Immature natural killer cell (primary cell): ENCODE data around the gene GFPT2. TPM values are rescaled to one million over a fixed set of nuclear protein-coding genes. Genes with fewer than 3 reads are reported as not detected.

ENCODE experiments used
- DNase-seq, 3 donors: peaks; one replicate each; pipeline ENCODE4 v3.0.0; 2022; ENCODE audit warnings: mixed read lengths in 1 of 3
- H3K27ac Mint-ChIP-seq, 6 donors: one replicate each; pipeline ENCODE4 v1.8.0; 2020; ENCODE audit warnings: mixed read lengths in 6 of 6, mild to moderate bottlenecking in 5 of 6, inconsistent platforms in 4 of 6, moderate library complexity in 3 of 6
- H3K27me3 Mint-ChIP-seq, 3 donors: one replicate each; pipeline ENCODE4 v1.8.0; 2020 to 2021; ENCODE audit warnings: low read depth in 3 of 3, mild to moderate bottlenecking in 3 of 3, mixed read lengths in 3 of 3, moderate library complexity in 3 of 3, inconsistent platforms in 1 of 3
- H3K36me3 Mint-ChIP-seq, 3 donors: one replicate each; pipeline ENCODE4 v1.8.0; 2020; ENCODE audit warnings: mixed read lengths in 3 of 3, inconsistent platforms in 2 of 3, mild to moderate bottlenecking in 2 of 3
- H3K4me1 Mint-ChIP-seq, 2 donors: one replicate each; pipeline ENCODE4 v1.8.0; 2020; ENCODE audit warnings: inconsistent platforms in 2 of 2, mild to moderate bottlenecking in 2 of 2, mixed read lengths in 2 of 2, moderate library complexity in 1 of 2
- H3K4me3 Mint-ChIP-seq, 5 donors: one replicate each; pipeline ENCODE4 v1.8.0; 2020; ENCODE audit warnings: mild to moderate bottlenecking in 5 of 5, mixed read lengths in 5 of 5, inconsistent platforms in 3 of 5, moderate library complexity in 3 of 5
- H3K9me3 Mint-ChIP-seq, 6 donors: one replicate each; pipeline ENCODE4 v1.8.0; 2020; ENCODE audit warnings: mild to moderate bottlenecking in 6 of 6, mixed read lengths in 6 of 6, inconsistent platforms in 4 of 6, moderate library complexity in 3 of 6
- polyA plus RNA-seq, 3 donors: library from polyadenylated mRNA; unstranded; fragments of 300-500 nt; fragmentation: Illumina TruSeq; gene quantifications; one replicate each; pipeline ENCODE4 v1.2.3, GENCODE V29; 2021

The GFPT2 gene
- polyA plus RNA-seq, result not detected

GRCh38 chr5:180353048-180353979 is at the start of gene GFPT2:
Gene GFPT2 (minus strand): TSS chr5:180353336. CDS start chr5:180353217, 119 bp downstream.
- peak within 1 kb of the TSS; percentile 73 to 83 (median 80) for H3K4me3 Mint-ChIP-seq
- peaks cover 0 to 3% (median 0%) of the 10 kb centered on the region in 6 donors for H3K9me3 Mint-ChIP-seq
- peak; percentile 78 to 83 (median 79) for DNase-seq
- peaks cover 6 to 9% of the 10 kb centered on the region in 2 donors for H3K4me1 Mint-ChIP-seq
- no peaks in the 10 kb centered on the region for H3K36me3 Mint-ChIP-seq
- H3K27me3 Mint-ChIP-seq, result peaks cover 13 to 18% (median 15%) of the 10 kb centered on the region in 3 donors
- peak within 1 kb of the TSS in 2 of 6 donors; percentile 24 to 46 for H3K27ac Mint-ChIP-seq

DNA sequence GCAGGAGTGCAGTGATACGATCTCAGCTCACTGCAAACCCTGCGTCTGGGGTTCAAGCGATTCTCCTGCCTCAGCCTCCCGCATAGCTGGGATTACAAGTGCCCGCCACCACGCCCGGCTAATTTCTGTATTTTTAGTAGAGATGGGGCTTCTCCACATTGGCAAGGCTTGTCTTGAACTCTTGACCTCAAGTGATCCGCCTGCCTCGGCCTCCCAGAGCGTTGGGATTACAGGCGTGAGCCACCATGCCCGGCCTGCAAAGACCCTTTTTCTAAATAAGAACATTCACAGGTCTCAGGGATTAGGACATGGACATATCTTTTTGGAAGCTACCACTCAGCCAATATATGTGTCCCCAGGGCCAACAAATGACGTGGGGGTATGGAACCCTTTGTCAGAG is 49.6 kb upstream of the GFPT2 start:
- Mint-ChIP-seq H3K9me3 (peaks cover 0 to 1% (median 0%) of the 10 kb centered on the region in 6 donors), H3K36me3 (no peaks in the 10 kb centered on the region), H3K4me3 (no peak overlapping the region), H3K4me1 (no peaks in the 10 kb centered on the region), H3K27me3 (peaks cover 0 to 12% (median 1%) of the 10 kb centered on the region in 3 donors), H3K27ac (no peak overlapping the region)
- no peak for DNase-seq

GRCh38 chr5:180401229-180401907 is 48.2 kb upstream of the GFPT2 start:
- H3K4me1 Mint-ChIP-seq, result no peaks in the 10 kb centered on the region
- H3K27me3 Mint-ChIP-seq, result peaks cover 0 to 10% (median 1%) of the 10 kb centered on the region in 3 donors
- H3K9me3 Mint-ChIP-seq, result peaks cover 0 to 1% (median 0%) of the 10 kb centered on the region in 6 donors
- no peak for DNase-seq
- no peak overlapping the region for H3K27ac Mint-ChIP-seq
- H3K36me3 Mint-ChIP-seq, result no peaks in the 10 kb centered on the region
- H3K4me3 Mint-ChIP-seq, result no peak overlapping the region

GRCh38 chr5:180400416-180400815 is 47.3 kb upstream of the GFPT2 start:
- peaks cover 0 to 1% (median 0%) of the 10 kb centered on the region in 6 donors for H3K9me3 Mint-ChIP-seq
- H3K27me3 Mint-ChIP-seq, result peaks cover 0 to 10% (median 1%) of the 10 kb centered on the region in 3 donors
- no peaks in the 10 kb centered on the region for H3K36me3 Mint-ChIP-seq
- H3K4me1 Mint-ChIP-seq, result no peaks in the 10 kb centered on the region
- DNase-seq, result no peak
- H3K4me3 Mint-ChIP-seq, result no peak overlapping the region
- H3K27ac Mint-ChIP-seq, result no peak overlapping the region

- H3K36me3 Mint-ChIP-seq, result no peaks in the 10 kb centered on the region
- H3K27me3 Mint-ChIP-seq, result peaks cover 0 to 10% (median 1%) of the 10 kb centered on the region in 3 donors
- peaks cover 0 to 1% (median 0%) of the 10 kb centered on the region in 6 donors for H3K9me3 Mint-ChIP-seq
- H3K27ac Mint-ChIP-seq, result no peak overlapping the region
- H3K4me3 Mint-ChIP-seq, result no peak overlapping the region
- no peak for DNase-seq
- no peaks in the 10 kb centered on the region for H3K4me1 Mint-ChIP-seq
Measured at GRCh38 chr5:180399401-180400215, 46.5 kb upstream of the GFPT2 start.

- DNase-seq, result no peak
- no peaks in the 10 kb centered on the region for H3K9me3 Mint-ChIP-seq
- H3K27me3 Mint-ChIP-seq, result peaks cover 0 to 4% (median 3%) of the 10 kb centered on the region in 3 donors
- H3K4me1 Mint-ChIP-seq, result no peaks in the 10 kb centered on the region
- no peak overlapping the region for H3K27ac Mint-ChIP-seq
- no peak overlapping the region for H3K4me3 Mint-ChIP-seq
- H3K36me3 Mint-ChIP-seq, result no peaks in the 10 kb centered on the region
Measured at GRCh38 chr5:180396926-180397325, 43.8 kb upstream of the GFPT2 start.

- no peak overlapping the region for H3K27ac Mint-ChIP-seq
- no peak overlapping the region for H3K4me3 Mint-ChIP-seq
- no peaks in the 10 kb centered on the region for H3K36me3 Mint-ChIP-seq
- no peaks in the 10 kb centered on the region for H3K9me3 Mint-ChIP-seq
- peaks cover 0 to 5% (median 4%) of the 10 kb centered on the region in 3 donors for H3K27me3 Mint-ChIP-seq
- no peak for DNase-seq
- no peaks in the 10 kb centered on the region for H3K4me1 Mint-ChIP-seq
Measured at GRCh38 chr5:180395540-180396274, 42.6 kb upstream of the GFPT2 start.

GRCh38 chr5:180394031-180394636 is 41.0 kb upstream of the GFPT2 start:
- peaks cover 1 to 5% (median 2%) of the 10 kb centered on the region in 3 donors for H3K27me3 Mint-ChIP-seq
- H3K4me1 Mint-ChIP-seq, result no peaks in the 10 kb centered on the region
- H3K27ac Mint-ChIP-seq, result peak overlapping the region in 1 of 6 donors; percentile 48
- no peaks in the 10 kb centered on the region for H3K36me3 Mint-ChIP-seq
- no peak for DNase-seq
- H3K4me3 Mint-ChIP-seq, result no peak overlapping the region
- no peaks in the 10 kb centered on the region for H3K9me3 Mint-ChIP-seq

DNA sequence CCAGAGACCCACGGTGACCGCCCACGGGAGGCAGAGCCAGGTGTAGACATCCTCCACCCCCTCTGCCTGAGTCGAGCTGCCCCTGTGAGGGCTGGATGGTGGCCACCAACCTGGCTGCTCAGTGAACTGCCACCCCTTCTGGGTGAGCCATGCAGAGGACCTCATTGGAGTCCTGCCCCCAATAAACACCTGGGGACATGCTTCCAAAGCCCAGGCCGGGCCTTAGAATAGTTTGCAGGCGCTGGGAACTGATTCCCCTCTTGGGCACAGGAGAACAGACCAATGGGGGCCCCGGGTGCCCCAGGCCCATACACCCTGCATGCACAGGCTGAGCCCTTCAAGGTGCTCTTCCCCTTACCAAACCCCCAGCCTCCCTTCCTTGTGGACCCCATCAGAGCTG is 38.1 kb upstream of the GFPT2 start:
- no peaks in the 10 kb centered on the region for H3K4me1 Mint-ChIP-seq

GRCh38 chr5:180390441-180391190 is 37.5 kb upstream of the GFPT2 start:
- H3K36me3 Mint-ChIP-seq, result no peaks in the 10 kb centered on the region
- no peaks in the 10 kb centered on the region for H3K4me1 Mint-ChIP-seq
- no peak for DNase-seq
- no peak overlapping the region for H3K27ac Mint-ChIP-seq
- H3K4me3 Mint-ChIP-seq, result no peak overlapping the region
- H3K27me3 Mint-ChIP-seq, result peaks cover 3 to 6% (median 6%) of the 10 kb centered on the region in 3 donors
- H3K9me3 Mint-ChIP-seq, result no peaks in the 10 kb centered on the region

More for the DNA sequence above, 38.1 kb upstream of the GFPT2 start:
- H3K4me3 Mint-ChIP-seq, result no peak overlapping the region
- no peak for DNase-seq
- peaks cover 1 to 6% (median 6%) of the 10 kb centered on the region in 3 donors for H3K27me3 Mint-ChIP-seq
- no peaks in the 10 kb centered on the region for H3K36me3 Mint-ChIP-seq
- no peak overlapping the region for H3K27ac Mint-ChIP-seq
- no peaks in the 10 kb centered on the region for H3K9me3 Mint-ChIP-seq

DNA sequence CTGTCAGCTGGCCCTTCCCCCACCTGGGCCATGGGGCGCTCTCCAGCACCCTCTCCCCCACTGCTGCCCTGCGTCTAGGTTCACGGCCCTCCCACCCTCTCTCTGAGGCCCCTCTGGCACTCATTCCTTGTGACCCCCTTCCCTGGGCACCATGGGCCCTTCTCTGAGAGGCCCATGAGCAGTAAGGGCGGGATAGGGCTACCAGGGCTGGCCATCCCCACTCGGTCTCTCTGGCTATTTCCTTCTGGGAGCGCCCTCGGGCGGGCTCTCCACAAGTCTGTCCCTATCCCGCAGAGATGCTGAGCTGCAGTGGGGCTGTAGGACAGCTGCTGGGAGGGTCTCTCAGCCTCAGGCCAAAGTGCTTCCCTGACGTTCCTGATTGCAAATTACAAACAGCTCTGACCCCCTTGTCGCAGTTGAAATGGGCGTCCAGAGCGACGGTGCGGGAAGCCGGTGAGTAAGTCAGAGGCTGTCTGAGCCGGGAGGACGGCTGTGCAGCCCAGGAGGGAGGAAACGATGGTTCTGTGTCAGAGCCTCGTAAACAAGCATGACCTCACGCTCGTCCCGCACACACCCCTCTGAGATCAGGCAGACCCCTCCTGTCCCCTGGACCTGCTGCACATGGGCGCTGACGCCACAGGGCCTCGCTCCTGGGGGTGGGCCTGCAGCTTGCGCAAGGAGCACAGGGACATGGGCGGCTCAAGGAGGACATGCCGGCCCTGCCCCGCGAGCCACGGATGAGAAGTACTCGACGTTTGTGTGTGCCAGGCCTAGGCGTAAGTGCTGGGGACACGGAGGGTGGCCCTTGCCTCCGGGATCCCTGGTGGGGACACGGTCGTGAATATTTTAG is 36.3 kb upstream of the GFPT2 start:
- no peak overlapping the region for H3K4me3 Mint-ChIP-seq
- no peaks in the 10 kb centered on the region for H3K4me1 Mint-ChIP-seq
- no peaks in the 10 kb centered on the region for H3K9me3 Mint-ChIP-seq
- no peaks in the 10 kb centered on the region for H3K36me3 Mint-ChIP-seq
- peaks cover 4 to 6% (median 5%) of the 10 kb centered on the region in 3 donors for H3K27me3 Mint-ChIP-seq
- no peak overlapping the region for H3K27ac Mint-ChIP-seq
- no peak for DNase-seq
